Kidney (tissue), 14 donors: ENCODE results near the gene CDC42EP3. TPM values are rescaled to one million over a fixed set of nuclear protein-coding genes. Genes with fewer than 3 reads are reported as not detected.

Source experiments
- DNase-seq, 5 donors: peaks; one replicate each; pipeline ENCODE4 v3.0.0-alpha.2; 2013 to 2020
- FAIRE-seq: peaks from 2 replicates; lab custom pipeline; 2012; peaks lifted over from hg19 to GRCh38; lab: Jason Lieb, UNC
- H3K27ac ChIP-seq, 2 donors: one replicate each; pipeline ENCODE4 v1.7.0; 2013; ENCODE audit warnings: low read depth in 2 of 2, low read length in 2 of 2, inconsistent platforms in 1 of 2
- H3K27me3 ChIP-seq: one replicate; pipeline ENCODE4 v1.7.1; 2013; ENCODE audit warnings: low read length, inconsistent platforms; ENCODE audit not compliant: control insufficient read depth, insufficient read depth
- H3K36me3 ChIP-seq, 3 donors: one replicate each; pipeline versions ENCODE4 v1.7.0 to v1.7.1; 2013; ENCODE audit warnings: low read length in 3 of 3, control low read depth in 1 of 3, inconsistent platforms in 1 of 3; ENCODE audit not compliant: insufficient read depth in 3 of 3, control insufficient read depth in 2 of 3
- H3K4me1 ChIP-seq, 3 donors: one replicate each; pipeline versions ENCODE4 v1.7.0 to v1.7.1; 2013; ENCODE audit warnings: low read length in 3 of 3, inconsistent platforms in 1 of 3, low read depth in 1 of 3; ENCODE audit not compliant: control insufficient read depth in 2 of 3, insufficient read depth in 2 of 3
- H3K4me3 ChIP-seq, 3 donors: one replicate each; pipeline versions ENCODE4 v1.7.0 to v1.8.1; 2013; ENCODE audit warnings: low read length in 3 of 3, control low read depth in 1 of 3, inconsistent platforms in 1 of 3
- H3K9ac ChIP-seq, 3 donors: one replicate each; pipeline versions ENCODE4 v1.7.0 to v1.7.1; 2013; ENCODE audit warnings: low read length in 3 of 3, control low read depth in 1 of 3, inconsistent platforms in 1 of 3
- H3K9me3 ChIP-seq, 3 donors: one replicate each; pipeline versions ENCODE4 v1.7.0 to v1.7.1; 2013; ENCODE audit warnings: low read length in 3 of 3, control low read depth in 1 of 3, inconsistent platforms in 1 of 3; ENCODE audit not compliant: control insufficient read depth in 2 of 3, insufficient read depth in 1 of 3
- intact Hi-C: fragments of 100-400 bp; cut with DNase I; formaldehyde crosslinking; loops from one replicate; pipeline ENCODE4 v1.11.1; 2022
- polyA plus RNA-seq: library from polyadenylated mRNA; stranded (reverse); fragments of 350-450 nt; fragmentation: Illumina TruSeq; extraction: RNeasy Lipid Tissue Mini Kit (QIAGEN cat#74804); gene quantifications from one replicate; pipeline ENCODE4 v1.2.3, GENCODE V29; 2014; ENCODE audit warnings: low read depth, low replicate concordance; ENCODE audit not compliant: insufficient read depth
- total RNA-seq: library from RNA; stranded (reverse); fragmentation: NEBNext Ultra II Directional; extraction: Animal tissue kit (Norgen Biotek cat#: 25700); gene quantifications from one replicate; pipeline ENCODE4 v1.2.1, GENCODE V29; 2021
- TF ChIP-seq, protein P1 (sequence below): IDR thresholded peaks from 3 replicates; pipeline ENCODE4 v1.5.1; 2012; ENCODE audit warnings: mild to moderate bottlenecking, moderate library complexity, borderline replicate concordance; ENCODE audit not compliant: insufficient read depth; ENCODE audit errors: extremely low read depth
- donor health status: control.
- donor health status: control.
- donor health status: control.
- donor health status: control.
- donor health status: control.
- donor health status: DM: yes; HTN: yes; CAD: no.
- donor health status: Normal renal cell carcinoma (clear cell type).

Gene CDC42EP3
- total and polyA plus RNA-seq, 2 donors from 2014 or later: 21.3 to 34.1 TPM

DNA sequence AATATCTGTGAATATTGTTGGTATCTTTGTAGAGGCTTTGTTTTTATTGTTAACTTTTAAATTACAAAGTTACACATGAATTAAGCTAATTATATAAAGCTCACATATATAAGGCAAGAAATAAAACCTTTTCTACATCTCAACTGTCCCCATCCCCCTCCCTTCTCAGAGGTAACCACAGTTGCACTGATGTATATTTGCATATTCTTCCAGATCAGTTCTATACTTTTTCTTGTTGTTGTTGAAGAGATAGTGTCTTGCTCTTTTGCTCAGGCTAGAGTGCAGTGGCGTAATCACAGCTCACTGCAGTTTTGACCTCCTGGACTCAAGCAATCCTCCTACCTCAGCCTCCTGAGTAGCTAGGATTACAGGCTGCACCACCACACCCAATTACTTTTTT, 36.0 kb upstream of the CDC42EP3 start:
- TF ChIP-seq, protein P1, sequence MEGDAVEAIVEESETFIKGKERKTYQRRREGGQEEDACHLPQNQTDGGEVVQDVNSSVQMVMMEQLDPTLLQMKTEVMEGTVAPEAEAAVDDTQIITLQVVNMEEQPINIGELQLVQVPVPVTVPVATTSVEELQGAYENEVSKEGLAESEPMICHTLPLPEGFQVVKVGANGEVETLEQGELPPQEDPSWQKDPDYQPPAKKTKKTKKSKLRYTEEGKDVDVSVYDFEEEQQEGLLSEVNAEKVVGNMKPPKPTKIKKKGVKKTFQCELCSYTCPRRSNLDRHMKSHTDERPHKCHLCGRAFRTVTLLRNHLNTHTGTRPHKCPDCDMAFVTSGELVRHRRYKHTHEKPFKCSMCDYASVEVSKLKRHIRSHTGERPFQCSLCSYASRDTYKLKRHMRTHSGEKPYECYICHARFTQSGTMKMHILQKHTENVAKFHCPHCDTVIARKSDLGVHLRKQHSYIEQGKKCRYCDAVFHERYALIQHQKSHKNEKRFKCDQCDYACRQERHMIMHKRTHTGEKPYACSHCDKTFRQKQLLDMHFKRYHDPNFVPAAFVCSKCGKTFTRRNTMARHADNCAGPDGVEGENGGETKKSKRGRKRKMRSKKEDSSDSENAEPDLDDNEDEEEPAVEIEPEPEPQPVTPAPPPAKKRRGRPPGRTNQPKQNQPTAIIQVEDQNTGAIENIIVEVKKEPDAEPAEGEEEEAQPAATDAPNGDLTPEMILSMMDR: no peak
- Histone ChIP-seq H3K27me3 (no peaks in the 10 kb centered on the region), H3K9ac (no peak overlapping the region), H3K9me3 (no peaks in the 10 kb centered on the region), H3K4me1 (no peaks in the 10 kb centered on the region), H3K4me3 (no peak overlapping the region), H3K36me3 (no peaks in the 10 kb centered on the region), H3K27ac (no peak overlapping the region)
- DNase-seq: no peak
- FAIRE-seq: no peak
- intact Hi-C loops: no loop called here

DNA sequence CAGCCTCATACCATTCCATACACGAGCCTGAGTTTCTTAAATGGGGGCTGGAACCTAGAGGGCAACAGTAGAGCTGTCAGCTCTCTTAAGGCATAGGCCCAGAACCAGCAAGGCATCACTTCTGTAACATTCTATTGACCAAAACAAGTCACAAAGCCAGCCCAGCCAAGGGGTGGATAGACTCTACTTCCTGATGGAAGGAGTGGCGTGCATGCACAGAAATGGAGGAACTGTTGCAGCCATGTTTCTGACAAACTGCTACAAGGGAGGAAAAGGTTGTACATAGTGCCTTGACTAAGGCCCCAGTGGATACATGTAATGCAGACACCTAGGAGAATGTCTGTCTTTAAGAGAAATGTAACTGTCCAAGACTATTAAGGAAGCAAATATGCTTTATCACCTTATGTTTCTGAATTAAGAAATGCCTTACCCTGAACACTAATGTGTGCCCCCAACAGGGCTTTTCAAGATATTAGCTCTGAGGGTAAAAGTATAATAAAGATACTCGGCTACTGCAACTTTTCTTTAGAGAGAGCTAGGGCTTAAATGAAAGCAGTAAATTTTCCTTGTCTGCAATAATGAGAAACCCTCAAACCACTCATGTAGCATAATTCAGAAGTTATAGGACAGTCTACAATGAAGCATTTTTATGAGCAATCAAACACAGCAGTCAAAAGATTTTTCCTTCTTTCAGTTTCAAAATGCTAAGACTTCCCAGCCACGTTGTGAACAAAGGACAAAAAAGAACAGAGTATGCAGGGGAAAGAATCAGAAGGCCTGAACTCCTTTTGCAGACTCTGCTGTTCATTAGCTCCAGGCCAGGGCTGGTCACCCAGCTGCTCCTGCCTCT, 35.1 kb upstream of the CDC42EP3 start:
- H3K27ac ChIP-seq: no peak overlapping the region
- H3K27me3 ChIP-seq: no peaks in the 10 kb centered on the region
- no peaks in the 10 kb centered on the region for H3K36me3 ChIP-seq
- DNase-seq (peak in 2 of 5 donors; percentile 29 to 54), FAIRE-seq (no peak)
- H3K9ac ChIP-seq: no peak overlapping the region
- intact Hi-C loops: no loop called here
- no peaks in the 10 kb centered on the region for H3K4me1 ChIP-seq
- TF ChIP-seq, protein P1: no peak
- no peaks in the 10 kb centered on the region for H3K9me3 ChIP-seq
- H3K4me3 ChIP-seq: no peak overlapping the region

DNA sequence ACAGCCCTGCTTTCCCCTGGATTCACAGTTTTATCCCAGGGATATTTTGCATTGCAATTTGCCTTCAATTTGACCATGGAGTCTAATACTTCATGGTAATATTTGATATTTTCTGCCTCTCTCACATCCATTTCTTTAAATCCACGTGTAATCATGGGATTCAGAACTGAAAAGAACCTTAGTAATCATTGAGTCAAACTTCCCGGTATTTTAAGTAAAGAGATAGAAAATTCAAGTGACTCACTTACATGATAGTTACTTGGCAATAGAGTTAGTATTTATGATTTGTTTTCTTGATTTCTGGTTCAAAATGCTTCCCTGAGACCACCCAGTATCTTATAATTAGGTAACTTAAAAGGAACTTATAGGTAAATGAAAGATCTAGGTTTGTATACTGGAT, 33.7 kb upstream of the CDC42EP3 start:
- DNase-seq: no peak
- intact Hi-C loops: no loop called here

More for the DNA sequence above, 33.7 kb upstream of the CDC42EP3 start:
- TF ChIP-seq, protein P1: no peak
- FAIRE-seq: no peak
- H3K27me3 ChIP-seq: no peaks in the 10 kb centered on the region
- H3K4me3 ChIP-seq: no peak overlapping the region
- H3K27ac ChIP-seq: no peak overlapping the region
- H3K36me3 ChIP-seq: no peaks in the 10 kb centered on the region
- H3K9ac ChIP-seq: no peak overlapping the region
- no peaks in the 10 kb centered on the region for H3K9me3 ChIP-seq
- H3K4me1 ChIP-seq: no peaks in the 10 kb centered on the region
